ENCODE results near the gene DNAJC9.

DNAJC9 gene

DNA sequence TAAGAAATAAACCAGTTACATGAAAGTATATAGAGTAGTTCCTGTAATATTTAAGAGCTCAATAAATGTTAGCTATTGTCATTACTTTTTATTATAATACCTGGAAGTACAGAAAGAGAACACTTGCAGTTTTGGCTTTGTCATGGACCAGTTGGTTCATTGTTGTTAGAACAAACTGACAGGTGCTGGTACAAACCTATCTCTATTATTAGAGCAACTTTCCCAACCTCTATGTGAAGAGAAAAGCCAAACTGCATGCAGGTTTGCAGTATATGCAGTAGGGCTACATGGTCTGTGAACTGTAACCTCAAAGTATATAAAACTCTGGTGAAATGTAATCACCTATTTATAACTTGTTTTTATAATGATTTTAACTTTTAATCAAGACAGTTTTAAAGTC, 20.4 kb downstream of the DNAJC9 start:
- H3K4me3 Mint-ChIP-seq: no peak overlapping the region
- H3K27me3 Mint-ChIP-seq (ENCODE audit: low read depth): no peaks in the 10 kb centered on the region
- H3K36me3 Mint-ChIP-seq (ENCODE audit: low read depth): peaks cover 15% of the 10 kb centered on the region

GRCh38 chr10:73225518-73225917, 21.5 kb downstream of the DNAJC9 start:
- no peak overlapping the region for H3K27ac Mint-ChIP-seq
- H3K4me1 Mint-ChIP-seq (ENCODE audit: low read depth): peaks cover 4% of the 10 kb centered on the region
- no peaks in the 10 kb centered on the region for H3K27me3 Mint-ChIP-seq (ENCODE audit: low read depth)
- H3K9me3 Mint-ChIP-seq: no peaks in the 10 kb centered on the region
- no peak overlapping the region for H3K4me3 Mint-ChIP-seq
- no peak for DNase-seq (ENCODE audit: low spot score)
- peaks cover 7% of the 10 kb centered on the region for H3K36me3 Mint-ChIP-seq (ENCODE audit: low read depth)

More for the DNA sequence above, 20.4 kb downstream of the DNAJC9 start:
- DNase-seq (ENCODE audit: low spot score): no peak
- H3K27ac Mint-ChIP-seq: no peak overlapping the region
- H3K9me3 Mint-ChIP-seq: no peaks in the 10 kb centered on the region
- H3K4me1 Mint-ChIP-seq (ENCODE audit: low read depth): peaks cover 4% of the 10 kb centered on the region

DNA sequence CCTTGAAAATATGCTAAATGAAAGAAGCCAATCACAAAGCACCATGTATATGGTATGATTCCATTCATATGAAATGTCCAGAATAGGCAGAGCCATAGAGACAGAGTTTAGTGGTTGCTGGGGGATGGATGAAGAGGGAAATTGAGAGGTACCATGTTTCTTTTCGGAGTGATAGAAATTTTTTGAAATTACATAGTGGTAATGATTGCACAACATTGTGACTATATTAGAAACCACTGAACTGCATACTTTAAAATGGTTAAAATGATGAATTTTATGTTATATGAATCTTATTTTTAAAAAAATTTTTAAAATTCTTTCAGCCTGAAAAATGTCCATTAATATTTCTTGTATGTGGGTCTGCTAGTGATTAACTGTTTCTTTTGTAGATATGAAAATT, 26.1 kb downstream of the DNAJC9 start:
- peaks cover 18% of the 10 kb centered on the region for H3K4me1 Mint-ChIP-seq (ENCODE audit: low read depth)
- peaks cover 22% of the 10 kb centered on the region for H3K36me3 Mint-ChIP-seq (ENCODE audit: low read depth)
- no peak for DNase-seq (ENCODE audit: low spot score)
- no peak overlapping the region for H3K27ac Mint-ChIP-seq
- peaks cover 2% of the 10 kb centered on the region for H3K9me3 Mint-ChIP-seq
- no peaks in the 10 kb centered on the region for H3K27me3 Mint-ChIP-seq (ENCODE audit: low read depth)
- no peak overlapping the region for H3K4me3 Mint-ChIP-seq

DNA sequence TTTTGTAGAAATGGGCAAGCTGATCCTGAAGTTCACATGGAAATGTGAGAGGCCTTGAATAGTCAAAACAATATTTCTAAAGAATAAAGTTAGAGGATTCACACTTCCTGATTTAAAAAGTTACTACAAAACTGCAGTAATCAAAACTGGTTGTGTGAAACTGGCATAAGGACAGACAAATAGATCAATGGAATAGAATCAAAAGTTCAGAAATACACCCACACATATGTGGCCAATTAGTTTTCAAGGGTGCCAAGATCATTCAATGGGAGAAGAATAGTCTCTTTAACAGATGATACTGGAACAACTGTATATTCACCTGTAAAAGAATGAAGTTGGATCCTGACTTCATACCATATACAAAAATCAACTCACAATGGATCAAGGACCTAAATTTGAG, 27.7 kb downstream of the DNAJC9 start:
- no peaks in the 10 kb centered on the region for H3K27me3 Mint-ChIP-seq (ENCODE audit: low read depth)
- H3K4me3 Mint-ChIP-seq: no peak overlapping the region
- no peak for DNase-seq (ENCODE audit: low spot score)
- H3K9me3 Mint-ChIP-seq: peaks cover 3% of the 10 kb centered on the region
- H3K4me1 Mint-ChIP-seq (ENCODE audit: low read depth): peaks cover 18% of the 10 kb centered on the region
- peaks cover 29% of the 10 kb centered on the region for H3K36me3 Mint-ChIP-seq (ENCODE audit: low read depth)
- no peak overlapping the region for H3K27ac Mint-ChIP-seq

DNA sequence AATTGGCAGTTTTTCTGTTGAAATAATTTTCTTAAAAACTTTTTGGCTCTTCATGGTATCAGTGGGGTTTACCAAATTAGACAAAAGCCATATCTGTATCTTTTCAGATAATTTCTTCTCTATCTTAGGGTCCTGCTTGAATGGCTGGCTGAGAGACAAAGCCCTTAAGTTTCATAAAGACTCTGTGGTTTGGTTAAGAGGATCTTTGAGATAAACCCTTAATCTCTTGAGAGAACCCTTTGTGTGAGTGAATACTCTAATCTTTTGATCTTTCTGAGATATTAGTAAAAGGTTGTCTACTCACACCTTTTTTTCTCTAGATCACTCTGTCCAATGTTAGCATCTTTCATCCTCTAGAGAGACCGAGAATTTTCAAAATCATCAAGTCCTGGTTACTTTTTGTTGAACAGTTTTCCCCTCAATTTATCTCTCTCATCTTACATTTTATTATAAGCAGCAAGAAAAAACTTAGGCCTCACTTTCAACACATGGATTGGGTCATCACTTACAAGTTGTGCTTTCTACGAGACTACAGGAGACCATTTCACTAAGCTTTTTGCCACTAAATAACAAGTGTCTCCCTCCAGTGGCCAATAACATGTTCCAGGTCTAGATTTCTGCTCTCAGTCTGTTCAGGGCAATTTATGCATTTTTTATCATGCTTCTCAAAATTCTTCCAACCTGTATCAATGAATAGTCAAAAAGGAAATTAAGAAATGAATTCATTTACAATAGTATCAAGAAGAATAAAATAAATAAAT, 28.4 kb downstream of the DNAJC9 start:
- no peaks in the 10 kb centered on the region for H3K27me3 Mint-ChIP-seq (ENCODE audit: low read depth)
- no peak for DNase-seq (ENCODE audit: low spot score)
- H3K36me3 Mint-ChIP-seq (ENCODE audit: low read depth): peaks cover 29% of the 10 kb centered on the region
- peaks cover 16% of the 10 kb centered on the region for H3K4me1 Mint-ChIP-seq (ENCODE audit: low read depth)
- H3K27ac Mint-ChIP-seq: no peak overlapping the region
- H3K9me3 Mint-ChIP-seq: peaks cover 3% of the 10 kb centered on the region
- H3K4me3 Mint-ChIP-seq: no peak overlapping the region

- peaks cover 28% of the 10 kb centered on the region for H3K36me3 Mint-ChIP-seq (ENCODE audit: low read depth)
- no peak overlapping the region for H3K27ac Mint-ChIP-seq
- H3K9me3 Mint-ChIP-seq: peaks cover 3% of the 10 kb centered on the region
- H3K27me3 Mint-ChIP-seq (ENCODE audit: low read depth): no peaks in the 10 kb centered on the region
- no peak overlapping the region for H3K4me3 Mint-ChIP-seq
- peaks cover 13% of the 10 kb centered on the region for H3K4me1 Mint-ChIP-seq (ENCODE audit: low read depth)
- no peak for DNase-seq (ENCODE audit: low spot score)
These were observed 29.4 kb downstream of the DNAJC9 start for GRCh38 chr10:73217628-73218027.

GRCh38 chr10:73215749-73216148, 31.3 kb downstream of the DNAJC9 start:
- Mint-ChIP-seq H3K4me1 (ENCODE audit: low read depth) (peaks cover 13% of the 10 kb centered on the region), H3K36me3 (ENCODE audit: low read depth) (peaks cover 22% of the 10 kb centered on the region), H3K27me3 (ENCODE audit: low read depth) (no peaks in the 10 kb centered on the region), H3K27ac (no peak overlapping the region), H3K9me3 (peaks cover 3% of the 10 kb centered on the region), H3K4me3 (no peak overlapping the region)
- DNase-seq (ENCODE audit: low spot score): no peak

DNA sequence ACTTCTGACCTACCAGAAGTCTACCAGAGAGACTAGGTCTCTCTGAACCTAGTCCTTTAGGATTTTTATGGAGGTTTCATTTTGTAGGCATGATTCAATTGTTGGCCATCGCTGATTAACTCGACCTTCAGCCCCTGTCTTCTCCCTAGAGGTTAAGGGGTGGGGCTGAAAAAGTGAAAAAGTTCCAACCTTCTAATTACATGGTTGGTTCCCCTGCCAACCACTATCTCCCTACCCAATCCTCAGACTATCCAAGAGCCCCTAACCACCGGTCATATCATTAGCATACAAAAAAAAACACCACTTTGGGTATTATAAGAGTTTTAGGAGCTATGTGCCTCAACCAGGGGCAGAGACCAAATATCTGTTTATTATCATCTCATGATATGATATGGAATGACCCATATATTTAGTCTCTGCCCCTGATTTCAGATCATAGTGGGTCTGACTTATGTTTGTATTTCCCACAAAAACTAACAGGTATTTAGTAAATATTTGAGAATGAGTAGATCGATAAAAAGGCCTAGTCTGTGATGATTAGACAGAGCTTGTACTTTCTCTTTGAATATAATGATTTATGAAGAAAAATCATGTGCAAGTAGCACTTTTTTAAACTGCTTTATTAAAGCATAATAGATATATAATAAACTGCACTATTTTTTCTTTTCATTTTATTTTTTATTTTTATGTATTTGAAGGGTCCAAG, 35.8 kb downstream of the DNAJC9 start:
- Mint-ChIP-seq H3K4me3 (no peak overlapping the region), H3K27me3 (ENCODE audit: low read depth) (no peaks in the 10 kb centered on the region), H3K9me3 (peaks cover 3% of the 10 kb centered on the region), H3K27ac (no peak overlapping the region), H3K36me3 (ENCODE audit: low read depth) (peaks cover 9% of the 10 kb centered on the region), H3K4me1 (ENCODE audit: low read depth) (no peaks in the 10 kb centered on the region)
- DNase-seq (ENCODE audit: low spot score): no peak

DNA sequence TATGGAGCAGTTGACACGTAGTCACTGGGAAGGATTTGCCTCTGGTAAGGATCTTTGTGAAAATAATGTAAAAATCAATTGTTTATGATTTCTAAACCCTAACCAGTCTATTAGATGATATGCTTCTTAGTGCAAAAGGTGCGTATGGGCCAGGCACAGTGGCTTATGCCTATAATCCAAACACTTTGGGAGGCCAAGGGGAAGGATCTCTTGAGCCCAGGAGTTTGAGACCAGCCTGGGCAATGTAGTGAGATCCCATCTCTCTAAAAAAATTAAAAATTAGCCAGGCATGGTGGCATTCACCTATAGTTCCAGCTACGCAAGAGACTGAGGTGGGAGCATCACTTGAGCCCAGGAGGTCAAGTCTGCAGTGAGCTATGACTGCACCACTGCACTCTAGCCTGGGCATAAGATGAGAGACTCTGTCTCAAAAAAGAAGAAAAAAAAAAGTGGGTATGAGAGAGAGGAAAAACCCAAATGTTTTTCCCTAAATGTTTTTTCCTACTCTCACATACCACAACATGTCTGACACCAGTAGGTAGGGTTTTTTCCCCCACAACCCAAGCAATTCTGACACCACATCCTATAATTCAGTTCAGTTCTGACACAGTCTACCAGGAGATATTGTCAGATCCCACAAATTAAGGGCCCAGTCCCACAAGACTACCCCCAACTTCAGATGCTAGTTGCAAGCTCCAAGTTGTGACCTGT, 36.5 kb downstream of the DNAJC9 start:
- no peaks in the 10 kb centered on the region for H3K4me1 Mint-ChIP-seq (ENCODE audit: low read depth)
- no peaks in the 10 kb centered on the region for H3K9me3 Mint-ChIP-seq
- no peak for DNase-seq (ENCODE audit: low spot score)
- H3K27me3 Mint-ChIP-seq (ENCODE audit: low read depth): no peaks in the 10 kb centered on the region
- peaks cover 5% of the 10 kb centered on the region for H3K36me3 Mint-ChIP-seq (ENCODE audit: low read depth)
- H3K27ac Mint-ChIP-seq: no peak overlapping the region
- no peak overlapping the region for H3K4me3 Mint-ChIP-seq

DNA sequence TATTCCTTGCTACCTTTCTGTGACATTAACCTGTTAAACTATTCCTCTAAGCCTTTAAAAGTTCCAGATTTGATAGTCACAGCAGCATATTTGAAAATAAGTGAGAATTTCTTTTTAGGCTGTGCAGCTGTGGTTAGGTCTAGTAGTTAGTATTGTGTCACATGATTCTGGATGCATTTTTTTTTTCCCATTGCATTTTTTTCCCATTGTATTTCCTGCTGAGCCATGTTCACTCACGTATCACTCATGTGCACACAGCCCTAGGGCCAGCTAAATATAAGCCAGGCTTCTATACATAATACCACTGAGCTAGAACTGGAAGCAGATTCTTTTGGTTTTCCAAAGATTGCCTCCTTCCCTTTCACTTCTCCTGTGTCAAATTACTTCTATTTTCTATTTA, 37.4 kb downstream of the DNAJC9 start:
- Mint-ChIP-seq H3K36me3 (ENCODE audit: low read depth) (peaks cover 4% of the 10 kb centered on the region), H3K27me3 (ENCODE audit: low read depth) (no peaks in the 10 kb centered on the region), H3K27ac (no peak overlapping the region), H3K9me3 (no peaks in the 10 kb centered on the region), H3K4me1 (ENCODE audit: low read depth) (no peaks in the 10 kb centered on the region), H3K4me3 (no peak overlapping the region)
- no peak for DNase-seq (ENCODE audit: low spot score)

- Mint-ChIP-seq H3K9me3 (no peaks in the 10 kb centered on the region), H3K36me3 (ENCODE audit: low read depth) (peaks cover 2% of the 10 kb centered on the region), H3K4me3 (no peak overlapping the region), H3K27me3 (ENCODE audit: low read depth) (no peaks in the 10 kb centered on the region), H3K27ac (no peak overlapping the region), H3K4me1 (ENCODE audit: low read depth) (no peaks in the 10 kb centered on the region)
- no peak for DNase-seq (ENCODE audit: low spot score)
These were observed 39.2 kb downstream of the DNAJC9 start for GRCh38 chr10:73207883-73208282.

DNA sequence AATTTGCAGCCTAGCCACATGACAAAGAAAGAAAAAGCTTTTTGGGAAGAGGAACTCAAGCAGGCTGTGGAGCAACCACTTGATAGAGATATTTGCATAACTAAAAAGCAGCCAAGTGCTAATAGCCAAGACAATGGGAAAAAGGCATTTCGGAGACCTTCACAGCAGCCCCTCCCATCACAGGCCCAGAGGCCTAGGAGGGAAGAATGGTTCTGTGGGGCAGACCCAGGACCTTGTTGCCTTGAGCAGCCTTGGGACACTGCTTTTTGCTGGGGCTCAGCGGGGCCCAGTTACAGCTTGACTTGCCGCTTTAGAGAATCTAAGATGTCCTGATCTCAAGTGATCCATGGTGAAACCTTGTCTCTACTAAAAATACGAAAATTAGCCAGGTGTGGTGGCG, 40.7 kb downstream of the DNAJC9 start:
- H3K4me1 Mint-ChIP-seq (ENCODE audit: low read depth): no peaks in the 10 kb centered on the region

DNA sequence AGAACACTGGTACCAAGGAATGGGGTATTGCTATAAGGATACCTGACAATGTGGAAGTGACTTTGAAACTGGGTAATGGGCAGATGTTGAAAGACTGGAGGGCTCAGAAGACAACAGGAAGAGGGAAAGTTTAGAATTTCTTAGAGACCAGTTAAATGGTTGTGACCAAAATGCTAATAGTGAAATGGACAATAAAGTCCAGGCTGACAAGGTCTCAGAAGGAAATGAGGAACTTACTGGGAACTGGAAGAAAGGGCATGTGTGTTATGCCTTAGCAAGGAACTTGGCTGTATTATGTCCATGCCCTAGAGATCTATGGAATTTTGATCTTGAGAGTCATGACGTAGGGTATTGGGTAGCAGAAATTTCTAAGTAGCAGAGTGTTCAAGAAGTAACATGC, 41.2 kb downstream of the DNAJC9 start:
- Mint-ChIP-seq H3K4me3 (no peak overlapping the region), H3K4me1 (ENCODE audit: low read depth) (no peaks in the 10 kb centered on the region), H3K27ac (no peak overlapping the region), H3K9me3 (no peaks in the 10 kb centered on the region), H3K36me3 (ENCODE audit: low read depth) (peaks cover 2% of the 10 kb centered on the region), H3K27me3 (ENCODE audit: low read depth) (no peaks in the 10 kb centered on the region)
- no peak for DNase-seq (ENCODE audit: low spot score)

More for the DNA sequence above, 40.7 kb downstream of the DNAJC9 start:
- H3K36me3 Mint-ChIP-seq (ENCODE audit: low read depth): peaks cover 2% of the 10 kb centered on the region
- no peaks in the 10 kb centered on the region for H3K27me3 Mint-ChIP-seq (ENCODE audit: low read depth)
- H3K9me3 Mint-ChIP-seq: no peaks in the 10 kb centered on the region
- no peak overlapping the region for H3K4me3 Mint-ChIP-seq
- H3K27ac Mint-ChIP-seq: no peak overlapping the region
- DNase-seq (ENCODE audit: low spot score): no peak

DNA sequence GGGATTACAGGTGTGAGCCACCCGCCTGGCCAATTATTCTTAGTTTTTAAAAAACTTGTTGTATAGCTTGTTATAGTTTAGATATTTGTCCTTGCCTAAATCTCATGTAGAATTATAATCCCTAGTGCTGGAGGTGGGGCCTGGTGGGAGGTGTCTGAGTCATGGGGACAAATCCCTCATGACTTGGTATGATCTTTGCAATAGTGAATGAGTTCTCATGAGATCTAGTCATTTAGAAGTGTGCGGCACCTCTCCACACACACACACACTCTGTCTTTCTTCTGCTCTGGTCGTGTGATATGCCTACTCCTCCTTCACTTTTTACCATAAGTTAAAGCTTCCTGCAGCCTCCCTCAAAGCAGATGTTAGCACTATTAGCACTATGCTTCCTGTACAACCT, 42.0 kb downstream of the DNAJC9 start:
- Mint-ChIP-seq H3K4me1 (ENCODE audit: low read depth) (no peaks in the 10 kb centered on the region), H3K36me3 (ENCODE audit: low read depth) (peaks cover 2% of the 10 kb centered on the region), H3K4me3 (no peak overlapping the region), H3K9me3 (no peaks in the 10 kb centered on the region), H3K27ac (no peak overlapping the region), H3K27me3 (ENCODE audit: low read depth) (no peaks in the 10 kb centered on the region)
- DNase-seq (ENCODE audit: low spot score): no peak

Data from T-helper 2 cell treated with Interferon-gamma antibody and Interleukin-4, amounts not matched to agents 5 μg/mL and 100 μg/mL, for 36 hours (primary cell).